HG03571 (cell line): ENCODE data around the gene TMX1.

Experiments
- ATAC-seq: cut with Tn5 transposase; IDR thresholded peaks from one replicate; pipeline ENCODE4 v1.9.1; 2021; ENCODE audit not compliant: unreplicated experiment

TMX1 gene

DNA sequence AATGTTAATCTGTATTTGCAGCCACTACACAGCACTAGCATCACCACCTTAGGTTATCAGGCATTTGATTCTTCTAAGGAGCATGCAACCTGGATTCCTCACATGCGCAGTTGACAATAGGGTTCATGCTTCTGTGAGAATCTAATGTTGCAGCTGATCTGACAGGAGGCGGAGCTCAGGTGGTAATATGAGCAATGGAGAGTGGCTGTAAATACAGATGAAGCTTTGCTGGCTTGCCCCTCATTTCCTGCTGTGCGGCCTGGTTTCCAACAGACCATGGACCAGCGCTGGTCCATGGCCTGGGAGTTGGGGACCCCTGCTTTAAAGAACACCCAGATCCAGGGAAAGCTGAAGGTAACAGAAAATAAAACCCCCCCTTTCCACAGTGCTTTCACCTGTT lies 51.0 kb downstream of the TMX1 start:
- ATAC-seq = no peak

DNA sequence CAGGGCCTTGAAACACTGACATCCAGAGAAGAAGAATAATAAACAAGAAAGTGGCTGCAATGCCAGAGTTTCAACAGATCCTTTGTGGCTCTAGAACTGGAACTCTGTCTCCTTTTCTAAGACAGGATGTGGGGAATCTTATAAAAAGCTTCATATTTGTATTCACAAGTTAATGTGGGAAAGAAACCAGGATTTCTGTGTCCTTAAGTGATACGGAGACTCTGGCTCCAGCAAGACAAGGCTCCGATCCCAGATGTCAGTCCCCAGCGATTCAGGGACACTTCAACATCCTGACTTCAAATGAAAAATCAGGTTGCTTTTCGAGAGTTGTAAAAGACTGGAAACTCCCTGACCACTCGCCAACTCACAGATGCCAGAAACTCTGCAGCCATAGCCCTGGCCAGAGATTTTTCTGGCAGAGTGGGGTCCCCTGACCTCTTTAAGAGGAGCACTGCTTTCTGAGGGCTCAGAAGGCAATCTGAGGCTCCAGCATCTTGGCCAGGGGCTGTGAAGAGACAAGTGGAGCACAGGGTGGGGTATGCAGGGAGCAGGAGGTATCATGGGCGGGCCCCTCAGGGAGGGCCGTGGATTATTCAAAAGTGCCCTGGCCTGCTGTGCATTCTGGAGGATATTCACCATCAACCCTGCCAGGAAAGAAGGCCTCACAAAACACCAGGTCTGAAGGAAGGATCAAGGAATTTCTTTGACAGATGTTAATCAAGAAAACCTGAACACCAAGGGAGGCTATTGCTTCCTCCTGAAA lies 53.3 kb downstream of the TMX1 start:
- no peak for ATAC-seq

GRCh38 chr14:51293912-51294389 lies 53.9 kb downstream of the TMX1 start:
- no peak for ATAC-seq

- ATAC-seq = no peak
Observed at GRCh38 chr14:51294951-51295525, 55.0 kb downstream of the TMX1 start.

DNA sequence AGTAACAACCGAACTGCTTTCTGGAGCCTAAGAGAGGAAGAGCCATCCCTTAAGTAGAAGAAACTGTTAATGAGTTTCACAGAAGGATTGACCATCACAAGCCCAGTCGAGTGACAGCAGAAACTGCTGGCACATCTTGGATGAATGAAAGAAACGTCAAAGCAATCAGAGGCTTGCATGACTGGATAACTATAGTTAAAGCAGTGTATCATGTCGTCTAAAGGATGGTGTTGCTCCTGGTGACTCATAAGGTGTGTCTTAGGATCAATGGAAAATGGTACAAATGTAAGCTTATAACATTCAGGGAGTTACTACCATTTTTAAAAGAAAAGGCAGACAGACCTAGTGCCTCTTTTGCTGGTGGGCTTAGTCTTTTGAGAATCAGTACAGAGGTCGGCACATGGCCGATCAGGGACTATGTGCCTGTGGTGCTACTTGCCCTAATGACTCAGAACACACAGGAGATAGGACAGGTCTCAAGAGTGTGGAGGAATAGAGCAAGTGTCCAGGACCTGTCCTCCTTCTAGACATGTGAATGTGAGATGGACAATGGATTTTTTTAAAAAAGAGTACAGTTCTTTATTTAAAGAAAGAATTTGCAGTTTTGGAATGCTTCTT lies 55.7 kb downstream of the TMX1 start:
- no peak for ATAC-seq

DNA sequence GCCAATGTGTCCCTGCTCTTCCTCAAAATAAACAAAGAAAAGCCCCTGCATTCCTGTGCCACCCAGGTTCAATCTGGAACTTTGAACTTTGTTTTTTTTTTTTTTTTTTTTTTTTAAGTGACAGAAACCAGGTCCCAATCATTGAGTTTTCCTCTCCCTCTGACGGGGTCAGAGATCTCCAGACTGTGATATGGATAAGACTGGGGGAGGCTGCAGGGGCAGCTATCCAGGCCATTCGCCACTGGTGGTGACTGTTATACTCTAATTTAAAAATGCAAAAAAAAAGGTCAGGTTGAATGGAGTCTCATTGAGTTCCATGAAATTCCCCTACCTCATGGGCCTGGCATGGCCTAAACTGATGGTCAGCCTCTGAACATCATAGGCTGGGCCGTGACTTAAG lies 57.0 kb downstream of the TMX1 start:
- ATAC-seq = no peak

GRCh38 chr14:51298895-51299294 lies 58.8 kb downstream of the TMX1 start:
- no peak for ATAC-seq

GRCh38 chr14:51302295-51303030 lies 62.4 kb downstream of the TMX1 start:
- ATAC-seq = no peak

- ATAC-seq = no peak
Observed at GRCh38 chr14:51304438-51304837, 64.4 kb downstream of the TMX1 start.

GRCh38 chr14:51304941-51305340 lies 64.9 kb downstream of the TMX1 start:
- ATAC-seq = no peak

DNA sequence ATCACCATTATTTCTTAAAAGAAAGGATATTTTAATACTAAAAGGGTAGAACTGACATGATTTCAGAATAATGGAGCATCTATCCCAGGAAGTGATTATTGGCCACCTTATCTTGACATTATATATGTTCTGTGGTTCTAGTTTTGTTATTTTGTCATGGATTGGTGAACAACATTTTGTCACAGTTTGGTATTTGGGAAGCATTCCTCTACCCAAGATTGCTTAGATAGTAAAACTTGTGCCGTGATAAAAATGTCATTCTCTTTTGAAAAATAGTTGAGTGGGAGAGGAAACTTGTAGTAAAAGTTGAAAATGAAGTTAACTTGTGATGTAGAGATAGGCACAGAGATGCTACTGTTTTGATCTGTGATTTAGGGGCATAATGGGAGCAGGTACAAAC lies 65.7 kb downstream of the TMX1 start:
- ATAC-seq = no peak
